Cardiac muscle cell (in vitro differentiated cells and primary cell): ENCODE data around the gene NFIA. TPM values are rescaled to one million over a fixed set of nuclear protein-coding genes. Genes with fewer than 3 reads are reported as not detected.

Experiments used
- DNase-seq, 2 donors: peaks; one replicate each; pipeline versions ENCODE4 v3.0.0 to v3.0.0-alpha.2; 2010 to 2017; ENCODE audit warnings: low read depth in 1 of 2, low spot score in 1 of 2
- H3K27ac ChIP-seq: fragments of 200-600 bp; sonication (generic); 2 replicates; pipeline ENCODE4 v1.5.1; 2016
- H3K27me3 ChIP-seq: fragments of 200-600 bp; sonication (generic); 2 replicates; pipeline ENCODE4 v1.6.0; 2016; ENCODE audit warnings: control low read depth
- H3K36me3 ChIP-seq: fragments of 200-600 bp; sonication (generic); 2 replicates; pipeline ENCODE4 v1.5.1; 2016; ENCODE audit warnings: control low read depth
- H3K4me1 ChIP-seq: fragments of 200-600 bp; sonication (generic); 2 replicates; pipeline ENCODE4 v1.8.1; 2017; ENCODE audit warnings: low read depth, mild to moderate bottlenecking, mixed run types
- H3K4me3 ChIP-seq: fragments of 200-600 bp; sonication (generic); 2 replicates; pipeline ENCODE4 v1.5.1; 2016; ENCODE audit warnings: mild to moderate bottlenecking
- H3K9me3 ChIP-seq: fragments of 200-600 bp; sonication (generic); 2 replicates; pipeline ENCODE4 v1.5.1; 2017; ENCODE audit warnings: low read depth, mild to moderate bottlenecking, control low read depth
- polyA plus RNA-seq: library from polyadenylated mRNA; unstranded; fragments of >200 nt; fragmentation: Nextera tagmentation; extraction: Ambion mirVana; gene quantifications from 2 replicates; pipeline ENCODE4 v1.2.1, GENCODE V29; 2016
- total RNA-seq: library from RNA; depleted of rRNA; stranded (reverse); fragments of >200 nt; gene quantifications from 2 replicates; pipeline ENCODE4 v1.2.3, GENCODE V29; 2016
- TF ChIP-seq, protein P1 (sequence below): IDR thresholded peaks from 2 replicates; pipeline ENCODE4 v1.5.1; 2012; ENCODE audit warnings: low read depth, mild to moderate bottlenecking, low read length

The NFIA gene
- total and polyA plus RNA-seq, 2 experiments from 2014 or later: 10.1 to 12.0 TPM

DNA sequence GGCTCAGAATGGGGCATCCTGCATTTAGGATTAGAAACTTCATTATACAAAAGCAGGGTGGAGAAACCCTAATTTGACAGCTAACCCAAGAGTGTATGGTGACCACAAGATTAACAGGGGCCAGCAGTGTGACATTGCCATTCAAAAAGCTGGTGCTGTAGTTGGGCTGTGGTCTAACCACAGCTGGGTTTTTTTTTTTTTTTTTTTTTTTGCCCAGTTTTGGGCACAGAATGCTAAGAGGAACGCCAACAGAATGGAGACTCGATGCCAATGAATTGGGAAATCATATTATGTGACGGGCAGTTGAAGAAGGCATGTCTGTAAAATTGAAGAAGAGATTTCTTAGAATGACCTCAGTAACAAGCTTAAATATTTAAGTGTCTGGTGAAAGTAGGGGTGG, 58.4 kb downstream of the NFIA start:
- Histone ChIP-seq H3K36me3 (no peaks in the 10 kb centered on the region), H3K4me3 (no peak overlapping the region), H3K9me3 (no peaks in the 10 kb centered on the region), H3K27ac (no peak overlapping the region), H3K27me3 (no peaks in the 10 kb centered on the region), H3K4me1 (no peaks in the 10 kb centered on the region)
- DNase-seq: no peak
- TF ChIP-seq, protein P1, sequence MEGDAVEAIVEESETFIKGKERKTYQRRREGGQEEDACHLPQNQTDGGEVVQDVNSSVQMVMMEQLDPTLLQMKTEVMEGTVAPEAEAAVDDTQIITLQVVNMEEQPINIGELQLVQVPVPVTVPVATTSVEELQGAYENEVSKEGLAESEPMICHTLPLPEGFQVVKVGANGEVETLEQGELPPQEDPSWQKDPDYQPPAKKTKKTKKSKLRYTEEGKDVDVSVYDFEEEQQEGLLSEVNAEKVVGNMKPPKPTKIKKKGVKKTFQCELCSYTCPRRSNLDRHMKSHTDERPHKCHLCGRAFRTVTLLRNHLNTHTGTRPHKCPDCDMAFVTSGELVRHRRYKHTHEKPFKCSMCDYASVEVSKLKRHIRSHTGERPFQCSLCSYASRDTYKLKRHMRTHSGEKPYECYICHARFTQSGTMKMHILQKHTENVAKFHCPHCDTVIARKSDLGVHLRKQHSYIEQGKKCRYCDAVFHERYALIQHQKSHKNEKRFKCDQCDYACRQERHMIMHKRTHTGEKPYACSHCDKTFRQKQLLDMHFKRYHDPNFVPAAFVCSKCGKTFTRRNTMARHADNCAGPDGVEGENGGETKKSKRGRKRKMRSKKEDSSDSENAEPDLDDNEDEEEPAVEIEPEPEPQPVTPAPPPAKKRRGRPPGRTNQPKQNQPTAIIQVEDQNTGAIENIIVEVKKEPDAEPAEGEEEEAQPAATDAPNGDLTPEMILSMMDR: no peak

DNA sequence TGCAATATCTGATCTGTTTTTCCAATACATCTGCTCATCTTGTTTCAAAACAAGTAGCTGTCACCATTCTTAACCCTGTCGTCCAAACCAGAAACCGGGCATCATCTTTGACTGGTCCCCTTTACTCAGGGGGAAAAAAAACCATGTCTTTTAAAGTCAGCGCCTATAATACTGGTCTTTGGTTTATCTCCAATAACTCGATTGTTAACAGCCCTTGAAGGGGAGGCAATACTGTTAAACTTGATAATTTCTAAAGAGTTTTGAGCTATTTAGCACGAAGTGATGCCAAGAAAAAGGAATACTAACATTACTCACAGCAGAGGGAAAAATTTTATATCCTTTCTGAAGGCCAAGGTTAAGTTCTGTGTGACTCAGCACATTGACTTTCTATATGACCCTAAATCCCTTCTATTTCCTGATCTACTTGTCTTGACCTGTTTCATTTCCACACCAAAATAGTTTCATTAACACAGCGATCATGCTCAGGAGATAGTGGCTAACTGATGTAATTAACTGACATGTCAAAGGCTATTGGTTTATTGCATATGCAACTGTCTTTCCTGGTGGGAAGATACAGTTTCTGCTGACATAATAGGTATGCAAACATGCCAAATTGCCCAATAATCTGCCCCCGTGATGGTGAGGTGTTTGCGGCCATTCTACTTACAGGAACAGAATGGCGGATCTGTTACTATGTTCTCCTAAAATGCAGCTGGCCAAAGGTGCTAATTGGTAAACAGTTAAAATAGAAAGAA, 59.1 kb downstream of the NFIA start:
- Histone ChIP-seq H3K27ac (no peak overlapping the region), H3K36me3 (no peaks in the 10 kb centered on the region), H3K27me3 (no peaks in the 10 kb centered on the region), H3K4me1 (no peaks in the 10 kb centered on the region), H3K4me3 (no peak overlapping the region), H3K9me3 (no peaks in the 10 kb centered on the region)
- DNase-seq: peak in 1 of 2 donors; percentile 73
- TF ChIP-seq, protein P1: no peak

DNA sequence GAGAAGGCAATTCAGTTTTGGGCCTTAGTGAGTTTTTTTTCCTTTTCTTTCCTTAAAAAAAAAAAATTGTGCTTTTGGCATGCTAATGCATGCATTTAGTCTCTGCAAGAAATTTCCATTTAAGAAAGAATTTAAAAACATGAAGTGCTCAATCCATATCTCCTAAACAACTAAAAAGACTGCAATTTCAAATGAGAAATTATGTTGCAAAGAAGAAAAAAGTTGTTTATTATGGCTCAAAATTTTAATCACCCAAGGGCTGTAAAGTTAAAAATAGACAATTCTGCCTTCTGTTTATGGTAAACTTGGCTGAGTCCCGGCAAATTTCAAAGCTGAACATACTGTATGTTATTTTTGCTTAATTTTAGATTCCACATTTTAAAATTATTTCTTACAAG, 59.7 kb downstream of the NFIA start:
- Histone ChIP-seq H3K27me3 (no peaks in the 10 kb centered on the region), H3K4me3 (no peak overlapping the region), H3K27ac (no peak overlapping the region), H3K4me1 (no peaks in the 10 kb centered on the region), H3K9me3 (no peaks in the 10 kb centered on the region), H3K36me3 (no peaks in the 10 kb centered on the region)
- TF ChIP-seq, protein P1: no peak
- no peak for DNase-seq

DNA sequence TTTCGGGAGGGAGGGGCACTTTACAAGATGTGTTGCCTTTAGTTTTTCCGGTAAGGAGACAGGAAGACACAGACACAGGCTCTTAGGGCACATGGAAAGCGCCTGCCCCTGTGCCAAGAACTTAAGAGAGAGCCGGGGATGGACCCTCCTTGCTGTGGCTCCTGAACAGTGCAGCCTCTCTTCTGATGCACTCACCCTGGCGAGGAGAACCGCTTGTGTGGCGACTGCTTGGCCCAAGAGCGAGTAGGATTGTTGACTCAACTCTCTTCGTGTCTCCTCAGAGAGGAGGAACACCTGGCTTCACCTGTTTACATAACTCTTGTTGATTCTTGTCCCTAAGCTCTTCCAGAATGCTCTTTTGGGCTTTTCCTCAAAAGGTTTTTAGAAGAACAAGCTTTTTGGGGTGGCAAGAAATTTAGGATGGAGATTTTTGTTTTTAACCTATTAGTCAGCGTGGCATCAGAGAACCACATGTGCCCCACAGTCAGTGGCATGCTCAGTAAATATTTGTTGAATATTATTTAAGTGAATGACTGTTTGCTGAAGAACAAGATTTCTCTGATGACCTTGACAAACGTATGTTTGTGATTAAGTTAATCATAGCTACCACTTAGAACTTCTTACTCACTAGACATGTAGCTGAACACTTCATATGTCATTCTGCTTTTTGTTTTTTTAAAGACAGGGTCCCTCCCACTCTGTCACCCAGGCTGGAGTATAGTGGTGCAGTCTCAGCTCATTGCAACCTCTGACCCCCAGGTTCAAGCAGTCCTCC, 60.6 kb downstream of the NFIA start:
- no peak for DNase-seq
- Histone ChIP-seq H3K27me3 (no peaks in the 10 kb centered on the region), H3K27ac (no peak overlapping the region), H3K36me3 (no peaks in the 10 kb centered on the region), H3K4me3 (no peak overlapping the region), H3K9me3 (no peaks in the 10 kb centered on the region), H3K4me1 (no peaks in the 10 kb centered on the region)
- TF ChIP-seq, protein P1: no peak

DNA sequence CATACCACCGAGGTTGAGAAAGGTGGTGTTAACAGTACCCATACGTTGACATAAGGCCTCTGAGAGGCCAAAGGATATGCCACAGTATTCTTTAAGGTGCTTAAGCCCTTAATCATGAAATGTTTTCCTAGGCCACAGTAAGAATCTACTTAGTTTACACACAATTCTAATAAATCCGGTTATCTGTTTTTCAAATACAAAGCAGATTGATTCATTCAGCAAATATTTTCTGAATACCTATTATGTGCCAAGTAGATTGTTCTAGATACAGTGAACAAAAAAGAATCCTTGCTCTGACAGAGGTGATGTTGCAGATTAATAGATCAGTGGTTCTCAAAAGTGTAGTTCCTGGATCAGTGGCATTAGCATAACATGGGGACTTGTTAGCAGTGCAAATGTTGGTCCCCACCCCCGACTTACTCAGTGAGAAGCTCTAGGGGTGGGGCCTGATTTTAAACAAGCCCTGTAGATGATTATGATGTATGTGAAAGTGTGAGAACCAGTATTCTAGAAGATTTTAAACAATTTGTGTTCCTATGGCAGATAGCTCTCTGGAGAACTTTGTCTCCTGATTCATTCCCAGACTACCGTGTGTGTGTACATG, 61.6 kb downstream of the NFIA start:
- H3K4me3 ChIP-seq: no peak overlapping the region
- H3K9me3 ChIP-seq: no peaks in the 10 kb centered on the region
- peaks cover 7% of the 10 kb centered on the region for H3K4me1 ChIP-seq
- H3K27me3 ChIP-seq: no peaks in the 10 kb centered on the region
- no peaks in the 10 kb centered on the region for H3K36me3 ChIP-seq
- no peak for DNase-seq
- no peak overlapping the region for H3K27ac ChIP-seq
- TF ChIP-seq, protein P1: no peak
